ENCODE data around the gene GXYLT1.

GXYLT1 gene

DNA sequence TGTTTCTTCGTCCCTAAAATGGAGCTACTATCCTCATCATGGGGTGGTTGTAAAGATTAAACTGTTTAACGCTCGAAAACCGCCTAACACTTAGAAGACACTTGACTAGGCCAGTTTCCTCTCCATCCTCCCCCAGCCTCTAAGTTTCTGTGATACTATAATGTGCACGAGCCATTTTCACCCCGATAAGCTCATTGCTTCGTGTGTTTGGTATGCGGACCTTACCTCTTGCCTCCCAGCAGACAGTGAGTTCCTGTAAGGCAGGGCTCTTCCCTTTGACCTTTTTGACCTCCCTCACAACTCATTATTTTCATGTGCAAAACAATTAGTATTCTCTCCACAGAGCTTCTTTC, 499 bp upstream of the GXYLT1 start:
- DNase-seq (ENCODE audit: low read depth) = no peak

DNA sequence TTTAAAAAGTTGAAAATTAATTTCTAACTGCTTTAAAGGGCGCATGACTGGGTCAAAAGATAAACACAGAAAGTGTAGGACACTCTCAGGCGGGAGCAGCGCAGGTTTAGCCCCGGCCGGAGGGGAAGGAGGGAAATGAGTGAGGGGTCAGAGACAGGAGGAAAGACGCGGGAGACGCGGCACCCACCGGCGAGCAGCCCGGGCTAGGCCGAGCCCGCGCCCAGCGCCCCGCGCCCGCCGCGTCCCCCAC, 591 bp downstream of the GXYLT1 start:
- DNase-seq (ENCODE audit: low read depth) = no peak

DNA sequence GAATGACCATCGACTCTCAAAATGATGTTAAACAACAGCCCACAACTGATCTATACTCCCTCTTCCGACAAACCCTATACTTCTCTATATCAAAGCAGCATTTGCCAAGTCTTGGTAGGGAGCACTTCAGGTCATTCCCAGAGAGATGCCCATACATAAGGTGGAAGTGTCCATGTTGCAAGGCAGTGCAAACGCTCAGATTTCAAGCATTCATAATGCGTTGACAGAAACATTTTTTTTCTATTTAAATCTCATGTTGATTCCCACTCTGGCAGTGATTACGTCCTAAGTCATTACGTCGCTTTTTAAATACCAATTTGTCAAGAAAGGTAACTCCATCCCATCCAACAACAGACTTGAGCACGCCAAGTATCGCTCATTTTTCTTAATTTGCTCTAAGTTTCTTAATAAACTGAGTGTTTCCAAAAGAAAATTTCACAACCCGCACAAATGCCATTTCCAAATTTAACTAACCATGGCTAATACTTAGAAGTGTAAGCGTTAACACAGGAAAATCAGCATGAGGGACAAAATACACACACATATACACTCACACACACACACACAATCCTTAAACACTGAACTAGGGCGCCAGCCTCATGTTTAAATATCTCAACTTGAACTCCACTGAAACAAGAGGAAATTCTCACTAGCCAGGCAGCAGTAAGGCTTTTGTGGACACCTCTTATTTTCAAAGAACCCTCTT, 1.1 kb downstream of the GXYLT1 start:
- DNase-seq (ENCODE audit: low read depth) = peak; percentile 43

DNA sequence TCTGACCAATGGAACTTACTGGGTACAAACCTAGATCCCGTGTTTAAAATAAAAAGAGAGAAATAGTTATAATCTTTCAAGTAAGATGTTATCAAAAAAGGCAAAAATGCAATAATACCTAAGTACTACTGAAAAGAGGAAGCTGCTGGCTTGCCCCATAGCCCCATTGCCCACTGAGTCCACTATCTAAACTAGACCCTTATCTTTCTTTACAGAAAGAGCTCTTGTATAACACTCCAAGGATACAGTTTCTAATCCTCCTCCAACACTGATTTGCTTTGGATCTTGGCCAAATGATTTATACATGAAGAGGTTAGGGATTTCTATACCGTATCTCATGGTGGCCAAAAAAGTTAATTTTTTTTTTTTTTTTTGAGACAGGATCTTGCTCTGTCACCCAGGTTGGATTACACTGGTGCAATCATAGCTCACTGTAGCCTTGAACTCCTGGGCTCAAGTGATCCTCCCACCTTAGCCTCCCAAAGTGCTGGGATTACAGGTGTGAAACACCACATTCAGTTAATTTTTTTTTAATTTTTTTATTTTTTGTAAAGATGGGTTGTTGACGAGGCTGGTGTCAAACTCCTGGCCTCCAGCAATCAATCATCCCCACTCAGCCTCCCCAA, 2.6 kb downstream of the GXYLT1 start:
- DNase-seq (ENCODE audit: low read depth) = no peak

DNA sequence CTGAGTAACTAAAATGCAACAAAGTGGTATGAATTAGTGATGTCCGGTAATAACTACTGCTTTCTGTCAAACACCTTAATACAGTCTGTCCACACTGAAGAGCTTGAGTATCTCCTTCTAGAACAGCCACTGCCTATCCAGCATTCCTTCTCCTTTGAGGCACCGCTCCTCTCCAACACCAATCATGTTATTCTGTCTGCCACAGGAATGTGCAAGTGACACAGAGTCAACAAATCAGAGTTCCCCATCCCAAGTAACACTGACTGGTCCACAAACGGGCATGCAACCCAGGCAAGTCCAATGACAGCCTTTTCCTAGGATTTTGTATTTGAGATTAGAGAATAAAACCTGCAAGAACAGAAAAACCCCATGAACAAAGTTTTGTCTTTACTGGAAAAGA, 3.8 kb downstream of the GXYLT1 start:
- peak; percentile 56 for DNase-seq (ENCODE audit: low read depth)

DNA sequence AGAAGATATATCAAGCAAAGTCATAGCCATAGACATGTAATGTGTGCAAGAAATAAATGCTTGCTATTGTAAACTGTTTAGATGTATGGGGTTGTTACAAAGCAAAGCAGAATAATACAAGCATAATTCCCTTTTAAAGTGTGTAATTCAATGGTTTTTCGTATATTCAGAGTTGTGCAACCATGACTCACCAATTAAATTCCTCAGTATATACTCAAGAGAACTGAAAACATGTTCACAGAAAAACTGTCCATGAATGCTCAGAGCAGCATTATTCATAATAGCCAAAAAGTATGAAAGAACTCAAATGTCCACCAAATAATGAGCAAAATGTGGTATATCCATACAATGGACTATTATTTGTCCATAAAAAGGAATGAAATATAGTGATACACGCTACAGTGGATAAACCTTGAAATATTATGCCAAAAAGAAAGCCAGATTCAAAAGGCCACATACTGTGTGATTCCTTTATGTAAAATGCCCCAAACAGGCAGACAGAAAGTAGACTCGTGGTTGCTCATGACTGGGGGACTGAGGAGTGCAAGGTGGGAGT, 9.3 kb downstream of the GXYLT1 start:
- DNase-seq (ENCODE audit: low read depth) = peak; percentile 80

DNA sequence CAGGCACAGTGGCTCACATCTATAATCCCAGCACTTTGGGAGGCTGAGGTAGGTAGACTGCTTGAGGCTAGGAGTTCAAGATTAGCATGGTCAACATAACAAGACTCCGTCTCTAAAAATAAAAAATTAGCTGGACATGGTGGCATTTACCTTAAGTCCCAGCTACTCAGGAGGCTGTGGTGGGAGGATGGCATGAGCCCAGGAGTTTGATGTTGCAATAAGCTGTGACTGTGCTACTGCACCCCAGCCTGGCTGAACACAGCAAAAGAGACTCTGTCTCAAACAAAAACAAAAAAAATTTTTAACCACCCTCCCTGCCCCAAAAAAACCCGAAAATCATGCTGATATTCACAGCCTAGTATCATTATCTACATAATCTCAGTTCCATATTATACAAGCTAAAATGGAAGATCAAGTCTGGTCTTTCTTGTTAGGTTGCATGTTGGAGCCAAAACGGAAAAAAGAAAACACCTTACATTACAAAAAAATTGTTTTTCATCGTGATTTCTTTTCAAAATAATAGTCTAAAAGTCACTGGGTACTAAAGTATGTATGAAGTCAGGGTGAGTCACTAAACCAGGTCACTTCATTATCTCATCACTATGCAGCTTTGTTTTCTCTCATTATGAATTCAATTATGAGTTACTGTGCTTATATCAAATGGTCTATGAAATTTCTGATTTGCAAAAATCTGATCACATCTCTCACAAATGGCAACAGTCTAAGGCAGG, 13.8 kb downstream of the GXYLT1 start:
- peak; percentile 62 for DNase-seq (ENCODE audit: low read depth)

DNA sequence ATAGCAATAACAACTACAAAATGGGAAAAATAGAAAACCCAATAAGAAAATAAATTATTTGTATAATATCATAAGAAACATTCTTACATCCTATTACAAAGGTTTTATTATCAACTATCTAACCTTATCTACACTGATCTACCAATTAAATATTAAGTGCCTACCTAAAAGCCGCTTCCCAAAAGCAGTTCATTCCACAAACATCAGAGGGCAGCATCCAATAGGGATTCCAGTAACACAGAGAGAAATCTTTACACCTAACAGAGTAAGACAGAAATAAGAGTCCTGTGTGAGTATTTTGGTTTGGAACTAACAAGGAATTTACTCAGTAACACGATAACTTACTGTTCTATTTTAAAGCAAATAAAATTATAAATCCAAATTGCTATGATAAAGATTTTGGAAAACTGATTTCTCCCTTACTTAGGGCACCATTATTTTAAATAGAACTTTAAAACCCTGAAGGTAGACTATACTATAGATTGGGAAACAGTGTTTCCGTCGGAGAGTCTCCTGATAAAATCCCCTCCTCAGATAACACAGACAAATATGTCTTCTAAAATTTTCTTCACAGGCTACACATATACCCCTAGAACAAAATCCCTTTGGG, 15.0 kb downstream of the GXYLT1 start:
- peak; percentile 71 for DNase-seq (ENCODE audit: low read depth)

DNA sequence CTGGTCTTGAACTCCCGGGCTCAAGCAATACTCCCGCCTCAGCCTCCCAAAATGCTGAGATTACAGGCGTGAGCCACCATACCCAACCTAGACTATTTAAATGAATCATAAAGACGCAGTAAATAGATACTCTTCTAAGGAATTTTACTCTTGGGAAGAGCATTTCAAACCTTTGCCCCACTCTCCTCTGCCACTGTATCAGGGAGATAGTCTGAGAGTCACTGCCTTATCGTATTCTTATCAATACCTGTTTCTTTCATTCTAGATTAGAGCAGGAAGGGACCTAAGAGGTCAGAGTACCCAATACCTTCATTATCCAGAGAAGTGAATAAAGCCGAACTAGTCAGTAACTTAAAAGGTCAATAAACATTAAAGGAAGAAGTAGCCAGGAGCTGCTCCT, 15.8 kb downstream of the GXYLT1 start:
- DNase-seq (ENCODE audit: low read depth) = no peak

DNA sequence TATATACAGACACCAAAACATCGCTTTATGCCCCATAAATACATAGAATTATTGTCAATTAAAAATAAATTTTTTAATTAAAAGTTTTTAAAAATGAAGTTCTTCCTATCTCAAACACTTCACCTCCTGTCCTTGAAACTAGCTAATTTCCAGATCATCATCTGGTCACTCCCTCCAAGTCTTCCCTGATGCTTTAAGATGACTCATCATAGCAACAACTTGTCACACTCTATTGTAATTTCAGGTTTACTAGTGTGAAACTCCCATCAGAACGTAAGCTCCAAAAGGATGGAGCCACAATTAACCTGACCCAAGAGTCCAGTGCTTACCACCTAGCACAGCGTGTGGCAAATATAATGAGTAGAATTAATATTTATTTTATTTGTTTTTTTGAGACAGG, 16.3 kb downstream of the GXYLT1 start:
- DNase-seq (ENCODE audit: low read depth) = no peak

DNA sequence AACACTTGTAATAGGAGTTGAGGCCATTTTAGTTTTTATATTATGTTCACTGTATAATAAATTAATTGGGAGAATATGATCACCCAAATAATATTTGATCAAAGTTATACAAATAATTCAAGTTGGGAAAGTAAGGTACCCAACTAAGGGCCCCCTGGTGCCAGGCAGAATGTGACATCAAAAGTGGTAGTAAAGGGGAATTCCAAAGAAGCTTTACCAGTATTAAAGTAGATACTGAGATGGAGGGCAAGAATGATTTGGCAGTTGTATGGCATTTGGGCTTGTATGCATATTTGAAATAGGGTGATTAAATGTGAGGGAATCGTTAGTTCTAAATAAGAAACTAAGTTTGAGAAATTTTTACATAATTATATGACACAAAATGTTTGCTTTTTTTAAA, 17.7 kb downstream of the GXYLT1 start:
- no peak for DNase-seq (ENCODE audit: low read depth)

DNA sequence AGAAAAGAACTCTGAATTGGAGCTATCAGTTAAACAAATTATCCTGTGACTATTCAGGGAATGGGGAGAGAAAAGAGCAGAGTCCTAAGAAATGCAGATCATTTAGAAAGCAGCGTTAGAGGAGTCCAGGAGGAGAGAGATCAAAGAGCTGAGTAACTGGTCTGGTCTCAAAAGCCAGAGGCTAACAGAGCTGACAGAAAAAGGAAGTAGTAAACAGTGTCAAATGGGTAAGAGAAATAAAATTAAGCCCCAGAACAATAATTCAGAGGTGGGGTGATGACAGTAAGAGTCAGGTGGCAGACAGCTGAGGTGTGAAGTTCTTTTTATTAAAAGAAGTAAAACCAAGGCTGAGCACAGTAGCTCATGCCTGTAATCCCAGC, 19.3 kb downstream of the GXYLT1 start:
- DNase-seq (ENCODE audit: low read depth) = no peak

DNA sequence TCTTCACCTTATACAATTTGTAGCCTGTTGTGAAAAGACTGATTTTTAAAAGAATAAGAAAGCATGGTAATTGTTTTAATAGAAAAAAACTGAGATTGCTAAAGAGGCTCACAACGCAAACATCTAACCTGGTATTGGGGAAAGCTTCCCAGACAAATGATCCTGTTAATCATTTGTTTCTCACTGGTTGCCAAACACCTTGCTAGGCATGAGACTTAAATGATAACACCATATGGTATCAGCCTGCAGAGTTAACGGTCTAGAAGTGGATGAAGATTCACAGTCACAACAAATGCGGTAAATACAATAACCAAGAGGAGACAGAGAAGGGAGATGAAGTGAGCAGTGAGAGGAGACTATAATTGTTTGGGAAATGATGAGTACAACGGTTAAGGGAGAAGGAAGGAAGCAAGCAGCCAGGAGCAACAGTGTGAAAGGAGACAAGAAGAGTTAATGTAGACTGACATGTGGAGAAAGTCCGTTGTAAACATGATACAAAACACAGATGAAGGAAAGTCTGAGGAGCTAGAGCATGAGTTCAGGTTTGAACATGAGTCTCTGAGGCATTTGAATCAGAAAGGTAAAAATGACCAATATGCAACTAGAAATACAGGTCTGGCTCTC, 19.8 kb downstream of the GXYLT1 start:
- DNase-seq (ENCODE audit: low read depth) = no peak

DNA sequence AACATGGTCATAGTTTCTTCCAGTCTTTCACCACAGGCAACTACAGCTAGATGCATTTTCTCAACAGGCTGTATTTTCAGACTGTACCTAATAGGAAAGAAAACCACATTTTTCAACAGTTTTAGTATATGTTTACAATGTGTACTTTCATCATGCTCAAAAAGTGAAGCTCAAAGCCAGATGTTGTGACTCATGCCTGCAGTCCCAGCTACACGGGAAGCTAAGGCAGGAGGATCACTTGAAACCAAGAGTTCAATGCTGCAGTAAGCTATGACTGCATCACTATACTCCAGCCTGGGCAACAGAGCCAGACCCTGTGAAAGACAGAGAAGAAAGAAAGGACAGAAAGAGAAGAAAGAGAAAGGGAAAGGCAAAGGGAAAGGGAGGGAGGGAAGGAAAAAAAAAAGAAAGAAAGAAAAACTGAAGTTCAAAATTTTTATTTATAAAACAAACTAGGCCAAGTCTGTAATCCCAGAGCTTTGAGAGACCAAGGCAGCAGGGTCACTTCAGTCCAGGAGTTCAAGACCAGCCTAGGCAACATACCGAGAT, 25.5 kb downstream of the GXYLT1 start:
- peak; percentile 86 for DNase-seq (ENCODE audit: low read depth)

DNA sequence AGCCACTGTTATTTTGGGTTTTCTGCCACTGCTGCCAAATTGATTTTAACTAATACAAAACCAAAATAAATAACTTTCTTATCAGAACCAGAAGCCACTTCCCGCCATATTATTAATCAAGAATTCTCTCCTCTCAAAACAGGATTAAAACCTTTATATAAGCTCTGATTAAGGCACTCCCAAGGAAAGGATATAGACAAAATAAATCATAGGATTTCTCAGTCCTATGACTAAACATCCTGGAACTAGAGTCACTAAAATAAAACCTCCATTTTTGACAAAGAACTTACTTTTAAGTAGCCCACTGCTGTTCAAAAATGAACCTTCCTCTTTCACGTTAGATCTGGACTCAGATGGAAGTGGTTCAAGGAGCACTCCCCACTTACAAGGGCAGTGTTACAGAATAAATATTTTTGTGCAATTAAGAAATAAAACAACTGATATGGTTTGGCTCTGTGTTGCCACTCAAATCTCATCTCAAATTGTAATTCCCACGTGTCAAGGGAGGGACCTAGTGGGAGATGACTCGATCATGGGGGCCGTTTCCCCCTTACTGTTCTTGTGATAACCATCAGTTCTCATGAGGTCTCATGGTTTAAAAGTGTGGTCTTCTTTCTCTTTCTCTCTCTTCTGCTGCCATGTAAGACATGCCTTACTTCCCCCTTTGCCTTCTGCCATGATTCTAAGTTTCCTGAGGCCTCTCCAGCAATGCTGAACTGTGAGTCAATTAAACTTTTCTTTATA, 26.4 kb downstream of the GXYLT1 start:
- peak; percentile 47 for DNase-seq (ENCODE audit: low read depth)

DNA sequence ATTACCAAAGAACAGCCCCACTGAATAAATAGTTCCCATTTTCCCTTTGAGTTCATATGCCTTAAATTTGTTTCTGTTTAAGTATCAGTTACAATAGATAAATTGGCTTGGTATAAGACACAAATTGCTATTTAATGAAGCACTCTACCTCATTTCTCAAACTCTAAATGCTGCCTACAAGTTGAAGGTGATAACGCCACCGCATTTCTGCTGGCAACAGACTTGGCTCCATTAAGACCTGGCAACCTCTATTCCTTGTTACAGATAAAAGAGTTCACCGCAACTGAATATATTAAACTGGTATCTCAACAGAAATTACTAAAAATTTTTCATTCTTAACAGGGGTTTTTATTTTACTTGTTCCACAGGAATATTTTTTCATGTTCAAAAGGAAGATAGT, 35.6 kb downstream of the GXYLT1 start:
- no peak for DNase-seq (ENCODE audit: low read depth)

DNA sequence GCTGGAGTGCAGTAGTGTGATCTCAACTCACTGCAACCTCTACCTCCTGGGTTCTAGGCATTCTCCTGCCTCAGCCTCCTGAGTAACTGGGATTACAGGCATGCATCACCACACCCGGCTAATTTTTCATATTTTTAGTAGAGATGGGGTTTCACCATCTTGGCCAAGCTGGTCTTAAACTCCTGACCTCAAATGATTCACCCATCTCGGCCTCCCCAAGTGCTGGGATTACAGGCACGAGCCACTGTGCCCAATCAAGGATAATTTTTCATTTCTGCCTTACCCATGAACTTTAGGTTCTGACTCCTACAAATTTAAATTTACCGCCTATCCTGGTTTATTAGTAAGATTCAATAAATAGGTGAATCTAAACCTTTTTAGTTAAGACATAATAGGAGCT, 37.9 kb downstream of the GXYLT1 start:
- DNase-seq (ENCODE audit: low read depth) = peak; percentile 65

DNA sequence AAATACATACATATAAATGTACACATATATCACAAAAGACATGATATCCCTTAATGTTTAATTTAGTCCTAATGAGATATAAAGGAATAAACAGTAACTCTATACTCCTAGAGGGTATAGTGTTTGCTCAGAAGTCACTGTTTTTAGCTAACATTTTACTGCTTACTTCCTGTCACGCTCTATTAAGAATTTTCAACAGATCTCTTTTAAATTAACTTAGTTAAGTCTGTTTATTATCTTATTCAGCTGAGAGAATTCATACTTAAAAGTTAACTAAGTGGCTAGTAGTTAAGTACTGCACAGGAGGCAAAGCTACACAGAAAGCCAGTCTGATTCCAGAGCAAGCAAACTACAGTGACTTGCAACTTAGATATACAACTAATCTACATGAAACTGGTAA, 39.9 kb downstream of the GXYLT1 start:
- no peak for DNase-seq (ENCODE audit: low read depth)

DNA sequence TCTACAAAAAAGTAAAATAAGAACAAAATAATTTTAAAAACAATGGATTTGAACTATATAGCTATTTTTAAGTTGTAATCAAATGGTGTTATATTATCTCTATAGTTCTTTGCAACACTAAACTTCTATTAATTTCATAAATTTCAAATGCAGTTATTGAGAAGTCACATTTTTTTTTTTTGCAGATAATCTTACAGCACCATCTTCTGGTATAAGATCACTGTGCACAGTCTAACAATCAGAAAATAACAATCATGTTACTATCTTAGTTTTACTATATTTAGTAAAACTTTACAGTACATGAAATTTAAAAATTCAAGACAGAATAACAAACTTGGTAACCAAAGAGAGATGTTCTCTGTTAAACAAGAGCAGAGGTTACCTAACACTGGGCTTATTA, 40.6 kb downstream of the GXYLT1 start:
- no peak for DNase-seq (ENCODE audit: low read depth)

DNA sequence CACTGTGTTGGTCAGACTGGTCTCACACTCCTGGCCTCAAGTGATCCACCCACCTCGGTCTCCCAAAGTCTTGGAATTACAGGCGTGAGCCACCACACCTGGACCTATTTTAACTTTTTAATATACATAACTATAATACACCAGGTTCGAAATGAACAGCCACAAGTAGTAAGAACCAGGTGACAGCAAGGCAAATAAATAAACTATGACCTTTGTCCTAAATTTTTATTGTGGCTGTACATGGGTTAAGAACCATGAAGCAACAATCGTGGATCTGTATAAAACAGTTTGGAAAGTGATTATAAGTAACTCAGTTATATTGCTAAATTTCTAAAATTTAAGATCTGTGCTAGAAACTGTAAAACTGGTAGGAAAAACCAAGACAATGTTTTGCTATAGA, 41.5 kb downstream of the GXYLT1 start:
- DNase-seq (ENCODE audit: low read depth) = no peak

DNA sequence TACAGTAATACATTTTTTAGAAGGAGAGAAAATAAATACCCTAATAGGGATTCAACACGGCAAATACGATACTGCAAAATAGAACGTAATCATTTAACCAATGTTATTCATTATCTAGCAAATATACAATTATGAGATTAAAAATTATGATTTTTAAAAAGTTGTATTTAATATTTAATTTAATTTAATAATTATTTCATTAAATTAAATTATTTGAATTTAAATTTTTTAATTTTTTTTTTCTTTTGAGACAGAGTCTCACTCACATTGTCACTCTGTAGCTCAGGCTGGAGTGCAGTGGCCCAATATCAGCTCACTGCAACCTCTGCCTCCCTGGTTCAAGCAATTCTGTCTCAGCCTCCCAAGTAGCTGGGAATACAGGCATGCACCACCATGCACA, 42.0 kb downstream of the GXYLT1 start:
- no peak for DNase-seq (ENCODE audit: low read depth)

DNA sequence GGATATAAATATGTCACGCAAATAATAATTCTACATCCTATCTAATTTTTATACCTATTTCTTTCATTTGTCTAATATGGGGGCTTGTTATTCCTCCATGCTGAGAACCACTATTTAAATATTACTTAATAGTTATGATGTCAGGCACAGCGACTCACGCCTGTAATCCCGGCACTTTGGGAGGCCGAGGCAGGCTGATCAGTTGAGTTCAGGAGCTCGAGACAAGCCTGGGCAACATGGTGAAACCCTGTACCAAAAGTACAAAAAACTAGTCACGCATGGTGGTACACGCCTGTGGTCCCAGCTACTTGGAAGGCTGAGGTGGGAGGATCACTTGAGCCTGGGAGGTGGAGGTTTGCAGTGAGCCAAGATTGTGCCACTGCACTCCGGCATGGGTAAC, 45.2 kb downstream of the GXYLT1 start:
- DNase-seq (ENCODE audit: low read depth) = no peak

Data from amniotic epithelial cell (primary cell).